ENCODE measurements around the gene CDH18.
A peak's percentile ranks its signal among the peaks of the same experiment; 100 is the strongest.

CDH18 gene

DNA sequence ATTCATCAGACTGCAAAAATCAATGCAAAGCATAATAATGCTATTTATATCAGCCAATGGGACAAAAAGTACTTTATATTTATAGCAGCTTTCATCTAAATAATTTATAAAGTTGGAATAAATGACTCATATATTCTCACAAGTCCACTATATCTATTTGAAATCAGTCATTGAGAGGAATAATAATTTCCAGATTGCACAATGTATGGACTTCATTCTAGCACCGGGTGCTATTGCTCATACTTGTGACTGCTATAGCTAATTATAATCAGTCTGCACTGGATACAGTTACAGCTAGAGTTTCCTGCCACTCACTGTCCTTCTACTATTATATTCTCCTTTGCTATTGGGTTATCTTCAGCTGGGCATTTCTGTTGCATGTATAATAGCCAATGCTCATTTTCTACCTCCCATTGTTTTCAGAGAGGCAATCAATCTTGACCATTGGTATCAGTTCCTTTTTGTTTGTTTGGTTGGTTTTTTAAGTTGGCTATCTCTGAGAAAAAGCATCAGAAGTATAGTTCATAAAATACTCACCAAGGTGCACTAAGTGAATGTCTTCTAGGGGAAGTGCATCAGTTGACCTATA is 1.9 kb downstream of the CDH18 start:
- TF ChIP-seq, protein P1, sequence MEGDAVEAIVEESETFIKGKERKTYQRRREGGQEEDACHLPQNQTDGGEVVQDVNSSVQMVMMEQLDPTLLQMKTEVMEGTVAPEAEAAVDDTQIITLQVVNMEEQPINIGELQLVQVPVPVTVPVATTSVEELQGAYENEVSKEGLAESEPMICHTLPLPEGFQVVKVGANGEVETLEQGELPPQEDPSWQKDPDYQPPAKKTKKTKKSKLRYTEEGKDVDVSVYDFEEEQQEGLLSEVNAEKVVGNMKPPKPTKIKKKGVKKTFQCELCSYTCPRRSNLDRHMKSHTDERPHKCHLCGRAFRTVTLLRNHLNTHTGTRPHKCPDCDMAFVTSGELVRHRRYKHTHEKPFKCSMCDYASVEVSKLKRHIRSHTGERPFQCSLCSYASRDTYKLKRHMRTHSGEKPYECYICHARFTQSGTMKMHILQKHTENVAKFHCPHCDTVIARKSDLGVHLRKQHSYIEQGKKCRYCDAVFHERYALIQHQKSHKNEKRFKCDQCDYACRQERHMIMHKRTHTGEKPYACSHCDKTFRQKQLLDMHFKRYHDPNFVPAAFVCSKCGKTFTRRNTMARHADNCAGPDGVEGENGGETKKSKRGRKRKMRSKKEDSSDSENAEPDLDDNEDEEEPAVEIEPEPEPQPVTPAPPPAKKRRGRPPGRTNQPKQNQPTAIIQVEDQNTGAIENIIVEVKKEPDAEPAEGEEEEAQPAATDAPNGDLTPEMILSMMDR (conservative IDR thresholded peaks at IDR 0.05; ENCODE audit: control insufficient read depth, insufficient read depth, low read depth, low read length), result no peak
- peak; percentile 26 for DNase-seq (ENCODE audit: low read depth)
- H3K4me3 ChIP-seq (ENCODE audit: control insufficient read depth, low read depth, low read length), result no peak overlapping the region

DNA sequence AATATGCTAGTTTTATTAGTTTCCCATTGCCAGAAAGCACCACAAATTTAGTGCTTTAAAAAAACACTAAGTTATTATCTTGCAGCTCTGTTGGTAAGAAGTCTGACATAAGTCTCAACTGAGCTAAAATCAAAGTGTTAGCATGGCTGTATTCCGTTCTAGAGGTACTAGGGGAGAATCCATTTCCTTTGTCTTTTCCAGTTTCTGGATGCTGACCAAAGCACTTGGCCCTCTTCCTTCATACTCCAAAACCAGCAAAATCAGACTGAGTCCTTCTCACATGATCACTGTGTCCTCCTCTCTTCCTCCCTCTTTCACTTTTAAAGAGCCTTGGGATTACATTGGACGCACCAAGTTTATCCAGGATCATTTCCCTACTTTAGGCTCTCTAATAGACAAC is 9.5 kb downstream of the CDH18 start:
- DNase-seq (ENCODE audit: low read depth), result no peak
- TF ChIP-seq, protein P1 (conservative IDR thresholded peaks at IDR 0.05; ENCODE audit: control insufficient read depth, insufficient read depth, low read depth, low read length), result no peak
- H3K4me3 ChIP-seq (ENCODE audit: control insufficient read depth, low read depth, low read length), result no peak overlapping the region

GRCh38 chr5:19977099-19977498 is 10.9 kb downstream of the CDH18 start:
- DNase-seq (ENCODE audit: low read depth), result no peak
- no peak overlapping the region for H3K4me3 ChIP-seq (ENCODE audit: control insufficient read depth, low read depth, low read length)
- TF ChIP-seq, protein P1 (conservative IDR thresholded peaks at IDR 0.05; ENCODE audit: control insufficient read depth, insufficient read depth, low read depth, low read length), result no peak

DNA sequence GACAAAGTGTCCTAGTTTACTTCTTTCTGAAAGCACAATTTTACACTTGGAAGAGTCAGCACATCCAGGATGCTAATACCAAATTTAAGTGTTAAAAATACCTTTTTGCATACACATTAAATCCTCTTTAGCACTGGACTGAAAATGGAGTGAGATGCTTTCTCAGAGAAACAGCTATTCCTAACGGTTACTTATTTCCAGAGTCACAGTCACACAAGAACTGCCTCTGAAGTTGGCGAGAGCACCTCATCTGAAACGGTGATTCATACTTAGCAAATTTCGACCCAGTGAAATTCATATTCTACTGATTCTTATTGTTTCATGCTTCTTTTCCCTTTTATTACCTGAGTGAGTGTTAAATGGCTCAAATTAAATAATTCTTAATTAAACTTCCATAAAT is 12.2 kb downstream of the CDH18 start:
- DNase-seq (ENCODE audit: low read depth), result no peak
- TF ChIP-seq, protein P1 (conservative IDR thresholded peaks at IDR 0.05; ENCODE audit: control insufficient read depth, insufficient read depth, low read depth, low read length), result no peak
- no peak overlapping the region for H3K4me3 ChIP-seq (ENCODE audit: control insufficient read depth, low read depth, low read length)

DNA sequence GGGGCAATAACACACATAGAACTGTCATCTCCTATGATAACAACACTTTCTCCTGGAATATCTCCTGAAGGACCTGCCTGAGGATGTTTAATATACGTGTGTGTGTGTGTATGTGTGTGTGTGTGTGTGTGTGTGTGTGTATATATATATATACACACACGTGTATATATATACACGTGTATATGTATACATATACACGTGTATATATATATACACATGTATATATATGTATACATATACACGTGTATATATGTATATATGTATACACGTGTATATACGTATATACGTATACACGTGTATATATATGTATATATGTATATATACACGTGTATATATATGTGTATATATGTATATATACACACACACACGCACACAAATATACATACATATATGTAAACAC is 27.5 kb downstream of the CDH18 start:
- no peak overlapping the region for H3K4me3 ChIP-seq (ENCODE audit: control insufficient read depth, low read depth, low read length)
- TF ChIP-seq, protein P1 (conservative IDR thresholded peaks at IDR 0.05; ENCODE audit: control insufficient read depth, insufficient read depth, low read depth, low read length), result no peak
- no peak for DNase-seq (ENCODE audit: low read depth)

- no peak overlapping the region for H3K4me3 ChIP-seq (ENCODE audit: control insufficient read depth, low read depth, low read length)
- no peak for DNase-seq (ENCODE audit: low read depth)
- TF ChIP-seq, protein P1 (conservative IDR thresholded peaks at IDR 0.05; ENCODE audit: control insufficient read depth, insufficient read depth, low read depth, low read length), result no peak
These were observed 28.1 kb downstream of the CDH18 start for GRCh38 chr5:19959830-19960384.

Measured in fibroblast of mammary gland (primary cell).